ENCODE results near the gene TTBK1.

DNA sequence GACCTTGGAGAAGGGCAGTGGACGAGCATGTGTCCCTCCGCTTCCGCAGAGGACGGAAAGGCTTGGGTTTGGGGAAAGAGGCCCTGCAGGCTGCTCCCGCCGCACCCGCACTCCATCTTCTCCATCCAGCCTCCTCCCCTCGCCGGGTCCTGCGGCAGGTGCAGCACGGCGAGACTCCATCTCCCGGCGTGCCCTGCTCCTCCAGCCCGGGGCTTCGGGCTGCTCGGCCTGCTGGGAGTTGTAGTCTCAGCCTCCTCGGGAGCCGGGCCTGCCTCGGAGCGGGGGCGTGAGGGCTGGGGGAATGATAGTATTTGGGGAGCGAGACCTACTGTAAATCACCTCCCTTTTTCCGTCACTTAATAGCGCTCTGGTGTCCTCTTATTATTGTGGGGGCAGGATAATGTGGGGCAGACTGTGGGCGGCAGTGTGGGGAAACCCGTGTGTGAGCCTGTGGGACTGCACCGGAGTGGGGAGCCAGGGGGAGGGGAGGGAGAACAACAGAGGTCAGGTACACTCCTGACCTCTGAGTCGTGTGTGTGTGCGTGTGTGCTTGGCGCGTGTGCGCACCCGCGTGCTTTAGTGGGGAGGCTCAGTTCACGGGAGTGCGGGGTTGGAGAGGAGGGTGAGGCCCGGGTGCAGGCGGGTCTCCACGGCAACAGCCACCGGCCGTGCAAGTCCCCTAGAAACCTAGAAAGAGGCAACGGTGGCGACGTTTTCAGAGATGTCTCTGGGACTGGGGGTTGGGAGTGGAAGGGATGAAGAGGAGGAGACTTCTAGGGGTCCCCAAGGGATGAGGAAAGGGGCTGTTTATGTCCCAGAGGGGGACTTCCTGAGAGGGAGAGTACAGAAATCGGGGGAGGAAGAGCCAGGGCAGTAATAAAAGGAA lies 4.1 kb downstream of the TTBK1 start:
- TF ChIP-seq, protein P1, sequence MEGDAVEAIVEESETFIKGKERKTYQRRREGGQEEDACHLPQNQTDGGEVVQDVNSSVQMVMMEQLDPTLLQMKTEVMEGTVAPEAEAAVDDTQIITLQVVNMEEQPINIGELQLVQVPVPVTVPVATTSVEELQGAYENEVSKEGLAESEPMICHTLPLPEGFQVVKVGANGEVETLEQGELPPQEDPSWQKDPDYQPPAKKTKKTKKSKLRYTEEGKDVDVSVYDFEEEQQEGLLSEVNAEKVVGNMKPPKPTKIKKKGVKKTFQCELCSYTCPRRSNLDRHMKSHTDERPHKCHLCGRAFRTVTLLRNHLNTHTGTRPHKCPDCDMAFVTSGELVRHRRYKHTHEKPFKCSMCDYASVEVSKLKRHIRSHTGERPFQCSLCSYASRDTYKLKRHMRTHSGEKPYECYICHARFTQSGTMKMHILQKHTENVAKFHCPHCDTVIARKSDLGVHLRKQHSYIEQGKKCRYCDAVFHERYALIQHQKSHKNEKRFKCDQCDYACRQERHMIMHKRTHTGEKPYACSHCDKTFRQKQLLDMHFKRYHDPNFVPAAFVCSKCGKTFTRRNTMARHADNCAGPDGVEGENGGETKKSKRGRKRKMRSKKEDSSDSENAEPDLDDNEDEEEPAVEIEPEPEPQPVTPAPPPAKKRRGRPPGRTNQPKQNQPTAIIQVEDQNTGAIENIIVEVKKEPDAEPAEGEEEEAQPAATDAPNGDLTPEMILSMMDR (IDR thresholded peaks at IDR 0.05), result no peak
- TF ChIP-seq POLR2AphosphoS5 (IDR thresholded peaks at IDR 0.05) (no peak), EP300 (IDR thresholded peaks at IDR 0.05) (no peak)

Data from upper lobe of left lung (tissue), 4 donors.